Spleen (tissue), 11 donors: ENCODE results near the gene OPRD1. TPM values are rescaled to one million over a fixed set of nuclear protein-coding genes. Genes with fewer than 3 reads are reported as not detected.
A peak's percentile ranks its signal among the peaks of the same experiment; 100 is the strongest.
"Not testable (repeated sequence)": the region's sequence is repeated elsewhere in the genome, so short reads cannot be mapped to it uniquely, and the experiment has no call there.

Source experiments
- DNase-seq: peaks from one replicate; pipeline ENCODE4 v3.0.0-alpha.2; 2020
- H3K27ac ChIP-seq, 8 donors: fragments of 200-600 bp; sonication (generic) in 7 of 8; 1 replicate in 4 of 8; 2 replicates in 4 of 8; pipeline versions ENCODE4 v1.5.0 to v1.8.0; 2016 to 2021; ENCODE audit warnings: inconsistent platforms in 4 of 8, mild to moderate bottlenecking in 4 of 8, moderate library complexity in 1 of 8
- H3K27me3 ChIP-seq, 7 donors: fragments of 200-600 bp; sonication (generic) in 6 of 7; replicated peaks in 1 of 7; 1 replicate in 4 of 7; 2 replicates in 3 of 7; pipeline versions ENCODE4 v1.5.0 to v1.8.0; 2016 to 2021; ENCODE audit warnings: inconsistent platforms in 3 of 7, mild to moderate bottlenecking in 1 of 7
- H3K36me3 ChIP-seq, 6 donors: fragments of 200-600 bp; sonication (generic) in 5 of 6; 1 replicate in 4 of 6; 2 replicates in 2 of 6; pipeline versions ENCODE4 v1.5.0 to v1.8.0; 2016 to 2021; ENCODE audit warnings: inconsistent platforms in 2 of 6
- H3K4me1 ChIP-seq, 6 donors: fragments of 200-600 bp; sonication (generic) in 5 of 6; 1 replicate in 3 of 6; 2 replicates in 3 of 6; pipeline versions ENCODE4 v1.5.0 to v1.8.0; 2016 to 2021; ENCODE audit warnings: inconsistent platforms in 3 of 6
- H3K4me3 ChIP-seq, 8 donors: fragments of 200-600 bp; sonication (generic) in 7 of 8; 1 replicate in 4 of 8; 2 replicates in 4 of 8; pipeline versions ENCODE4 v1.5.0 to v1.8.0; 2016 to 2021; ENCODE audit warnings: inconsistent platforms in 4 of 8, mild to moderate bottlenecking in 4 of 8, moderate library complexity in 2 of 8
- H3K9me3 ChIP-seq, 8 donors: fragments of 200-600 bp; sonication (generic) in 7 of 8; 1 replicate in 4 of 8; 2 replicates in 4 of 8; pipeline versions ENCODE4 v1.5.0 to v1.8.0; 2016 to 2021; ENCODE audit warnings: inconsistent platforms in 4 of 8
- CTCF ChIP-seq, 11 experiments: fragments of 200-600 bp in 7 of 11; fragments of 450-650 bp in 4 of 11; sonication (generic) in 4 of 11; IDR thresholded peaks in 8 of 11; conservative IDR thresholded peaks in 3 of 11; 1 replicate in 7 of 11; 2 replicates in 4 of 11; pipeline versions ENCODE4 v1.4.0 to v1.8.0; 2016 to 2021; ENCODE audit warnings: antibody characterized with exemption in 11 of 11, inconsistent platforms in 4 of 11, mild to moderate bottlenecking in 1 of 11
- POLR2A ChIP-seq, 3 donors: fragments of 450-650 bp; IDR thresholded peaks; one replicate each; pipeline ENCODE4 v1.5.1; 2017; ENCODE audit warnings: antibody characterized with exemption in 3 of 3, mild to moderate bottlenecking in 1 of 3
- POLR2AphosphoS5 ChIP-seq, 3 donors: sonication (generic); formaldehyde crosslinking; IDR thresholded peaks; one replicate each; pipeline ENCODE4 v1.5.1; 2017; ENCODE audit warnings: antibody characterized with exemption in 3 of 3
- WGBS, 5 donors: extraction: QIAGEN DNeasy Blood & Tissue Kit in 3 of 5; methylation state at CpG; one replicate each; pipeline versions ENCODE4 v1.1.5 to v1.1.7; 2013 to 2018; 5-methylcytosine and 5-hydroxymethylcytosine counted together
- intact Hi-C: fragments of 100-400 bp; cut with DNase I; formaldehyde crosslinking; loops from one replicate; pipeline ENCODE4 v1.15.0; 2023; ENCODE audit warnings: low total_unique reads
- polyA plus RNA-seq, 3 donors: library from polyadenylated mRNA; stranded (reverse); fragments of 200-250 nt; gene quantifications; one replicate each; pipeline ENCODE4 v1.2.1, GENCODE V29; 2013
- total RNA-seq, 7 donors: library from RNA; depleted of rRNA in 3 of 7; stranded (reverse); fragments of >200 nt in 3 of 7; fragmentation: NEBNext Ultra II Directional in 4 of 7; extraction: Animal tissue kit (Norgen Biotek cat#: 25700) in 4 of 7; gene quantifications; one replicate each; pipeline versions ENCODE4 v1.1.0 to v1.2.1, GENCODE V29; 2016 to 2021
- donor health status: healthy with polysubstance abuse.
- donor health status: DM: no; HTN: no; CAD: no; lungs with moderate emphysema.
- donor health status: DM: no; HTN: no; CAD: no.
- donor health status: Bipolar disorder and iron deficiency.
- donor health status: healthy.
- donor health status: DM: no; HTN: no; CAD: no.
- donor health status: DM: yes; HTN: yes; CAD: no.

The OPRD1 gene
- total and polyA plus RNA-seq, 10 donors, result not detected

- no peaks in the 10 kb centered on the region for H3K4me1 ChIP-seq
- H3K4me3 ChIP-seq, result no peak overlapping the region
- H3K36me3 ChIP-seq, result no peaks in the 10 kb centered on the region
- intact Hi-C loops, result loop anchor here (10.0 kb wide), 1 partner anchor 355 kb away; no protein-coding TSS in a partner anchor
- no peaks in the 10 kb centered on the region for H3K9me3 ChIP-seq
- peaks cover 0 to 24% (median 0%) of the 10 kb centered on the region in 7 donors for H3K27me3 ChIP-seq
- no peak for TF ChIP-seq CTCF (IDR thresholded peaks at IDR 0.05 in 8 of 11, conservative IDR thresholded peaks at IDR 0.05 in 3 of 11)
- TF ChIP-seq POLR2AphosphoS5 (IDR thresholded peaks at IDR 0.05), result no peak
- TF ChIP-seq POLR2A (IDR thresholded peaks at IDR 0.05), result no peak
- no peak overlapping the region for H3K27ac ChIP-seq
- no peak for DNase-seq
- WGBS, 5 donors, result 92 to 96% (median 94%) methylated on average over 5 of the region's 5 CpGs
Measured at GRCh38 chr1:28869952-28870351, 58.0 kb downstream of the OPRD1 start.

- Histone ChIP-seq H3K27me3 (peaks cover 0 to 24% (median 0%) of the 10 kb centered on the region in 7 donors), H3K36me3 (no peaks in the 10 kb centered on the region), H3K9me3 (no peaks in the 10 kb centered on the region), H3K4me1 (no peaks in the 10 kb centered on the region), H3K27ac (no peak overlapping the region), H3K4me3 (no peak overlapping the region)
- no peak for TF ChIP-seq POLR2A (IDR thresholded peaks at IDR 0.05)
- no peak for TF ChIP-seq POLR2AphosphoS5 (IDR thresholded peaks at IDR 0.05)
- TF ChIP-seq CTCF (IDR thresholded peaks at IDR 0.05 in 8 of 11, conservative IDR thresholded peaks at IDR 0.05 in 3 of 11), result no peak
- intact Hi-C loops, result loop anchor here (10.0 kb wide), 1 partner anchor 357 kb away; no protein-coding TSS in a partner anchor
- WGBS, 5 donors, result 81 to 96% (median 88%) methylated on average over 10 to 12 of the region's 12 CpGs
- no peak for DNase-seq
Measured at GRCh38 chr1:28871631-28872401, 59.8 kb downstream of the OPRD1 start.

DNA sequence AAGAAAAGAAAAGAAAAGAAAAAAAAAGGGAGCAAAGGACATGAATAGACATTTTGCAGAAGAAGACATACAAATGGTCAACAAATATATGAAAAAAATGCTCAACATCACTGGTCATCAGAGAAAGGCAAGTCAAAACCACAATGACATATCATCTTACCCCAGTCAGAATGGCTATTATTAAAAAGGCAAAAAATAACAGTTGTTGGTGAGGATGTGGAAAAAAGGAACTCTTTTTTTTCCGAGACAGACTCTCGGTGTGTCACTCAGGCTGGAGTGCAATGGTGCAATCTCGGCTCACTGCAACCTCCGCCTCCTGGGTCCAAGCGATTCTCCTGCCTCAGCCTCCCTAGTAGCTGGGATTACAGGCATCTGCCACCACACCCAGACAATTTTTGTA, 63.2 kb downstream of the OPRD1 start:
- not testable (repeated sequence) for H3K4me1 ChIP-seq, H3K27me3 ChIP-seq, H3K9me3 ChIP-seq, DNase-seq, H3K36me3 ChIP-seq, H3K27ac ChIP-seq, H3K4me3 ChIP-seq
- WGBS, 5 donors, result 11 to 44% (median 28%) methylated on average over 5 of the region's 5 CpGs
- intact Hi-C loops, result loop anchor here (5.0 to 10.0 kb wide), 2 partner anchors 88 to 360 kb away; no protein-coding TSS in a partner anchor

GRCh38 chr1:28877132-28877781, 65.3 kb downstream of the OPRD1 start:
- H3K4me1 ChIP-seq, result peaks cover 0 to 14% (median 7%) of the 10 kb centered on the region in 6 donors
- peak; percentile 91 for DNase-seq
- WGBS, 5 donors, result 25 to 26% (median 26%) methylated on average over 18 of the region's 18 CpGs
- H3K9me3 ChIP-seq, result no peaks in the 10 kb centered on the region
- H3K27me3 ChIP-seq, result no peaks in the 10 kb centered on the region
- H3K36me3 ChIP-seq, result no peaks in the 10 kb centered on the region
- H3K4me3 ChIP-seq, result no peak overlapping the region
- intact Hi-C loops, result loop anchor here (5.0 to 10.0 kb wide), 2 partner anchors 90 to 362 kb away; no protein-coding TSS in a partner anchor
- TF ChIP-seq POLR2A (IDR thresholded peaks at IDR 0.05), result no peak
- peak; percentile 87 to 97 (median 94) for TF ChIP-seq CTCF (IDR thresholded peaks at IDR 0.05 in 8 of 11, conservative IDR thresholded peaks at IDR 0.05 in 3 of 11)
- TF ChIP-seq POLR2AphosphoS5 (IDR thresholded peaks at IDR 0.05), result peak in 1 of 3 donors; percentile 21
- no peak overlapping the region for H3K27ac ChIP-seq
